ENCODE data around the gene FOXL2NB.

The FOXL2NB gene

DNA sequence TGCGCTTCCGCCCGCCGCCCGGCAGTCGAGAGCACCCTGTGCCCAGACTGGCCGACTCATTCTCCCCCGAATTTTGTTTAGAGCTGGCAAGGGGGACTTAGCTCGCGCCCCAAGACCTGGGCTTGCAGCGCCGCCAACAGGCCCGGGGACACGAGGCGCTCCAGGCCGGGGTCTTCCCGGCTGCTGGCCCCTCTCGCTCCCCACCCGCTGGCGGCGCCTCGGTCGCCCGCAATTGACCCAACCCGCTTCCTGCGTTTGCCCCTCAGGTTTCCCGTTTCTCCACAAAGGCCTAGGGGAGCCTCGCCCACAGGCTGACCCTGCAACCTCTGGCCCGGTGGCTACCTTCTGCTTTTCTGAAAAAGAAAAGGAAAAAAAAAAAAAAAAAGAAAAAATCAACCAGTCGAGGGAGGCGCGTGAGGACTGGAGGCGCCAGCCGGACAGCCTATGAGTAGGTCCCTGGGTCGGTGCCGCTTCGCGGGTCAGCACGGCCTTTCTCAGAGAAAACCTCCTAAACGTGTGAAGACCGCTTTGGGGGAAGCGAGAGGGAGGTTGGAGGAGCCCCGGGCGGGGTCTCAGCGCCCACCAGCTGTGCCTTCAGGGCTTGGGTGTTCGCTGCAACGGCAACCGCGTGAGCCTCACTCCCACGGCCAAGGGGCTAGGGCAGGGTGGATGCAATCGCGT, 7.3 kb upstream of the FOXL2NB start:
- H3K27me3 ChIP-seq (ENCODE audit: insufficient read depth, low read length, poor library complexity, severe bottlenecking), result no peaks in the 10 kb centered on the region
- no peak overlapping the region for H3K4me3 ChIP-seq (ENCODE audit: low read length, poor library complexity, severe bottlenecking)
- H3K9me3 ChIP-seq (ENCODE audit: insufficient read depth, low read depth, low read length), result no peaks in the 10 kb centered on the region
- H3K9me2 ChIP-seq (replicated peaks; ENCODE audit: low read depth, low read length), result no peaks in the 10 kb centered on the region
- H2AFZ ChIP-seq (ENCODE audit: low read length), result no peak overlapping the region
- no peaks in the 10 kb centered on the region for H3K4me1 ChIP-seq (ENCODE audit: insufficient read depth, low read length, poor library complexity, severe bottlenecking)
- H3K9ac ChIP-seq (ENCODE audit: low read depth, low read length, poor library complexity, severe bottlenecking), result no peak overlapping the region
- no peaks in the 10 kb centered on the region for H3K36me3 ChIP-seq (ENCODE audit: insufficient read depth, low read length)
- no peaks in the 10 kb centered on the region for H3F3A ChIP-seq (ENCODE audit: low read depth)
- H3K4me2 ChIP-seq (ENCODE audit: low read depth, low read length, poor library complexity, severe bottlenecking), result no peak overlapping the region
- no peaks in the 10 kb centered on the region for H4K20me1 ChIP-seq (ENCODE audit: insufficient read depth, low read length, poor library complexity, severe bottlenecking)
- TF ChIP-seq EZH2phosphoT487 (IDR thresholded peaks at IDR 0.05; ENCODE audit: borderline replicate concordance), result no peak
- TF ChIP-seq, protein P1, sequence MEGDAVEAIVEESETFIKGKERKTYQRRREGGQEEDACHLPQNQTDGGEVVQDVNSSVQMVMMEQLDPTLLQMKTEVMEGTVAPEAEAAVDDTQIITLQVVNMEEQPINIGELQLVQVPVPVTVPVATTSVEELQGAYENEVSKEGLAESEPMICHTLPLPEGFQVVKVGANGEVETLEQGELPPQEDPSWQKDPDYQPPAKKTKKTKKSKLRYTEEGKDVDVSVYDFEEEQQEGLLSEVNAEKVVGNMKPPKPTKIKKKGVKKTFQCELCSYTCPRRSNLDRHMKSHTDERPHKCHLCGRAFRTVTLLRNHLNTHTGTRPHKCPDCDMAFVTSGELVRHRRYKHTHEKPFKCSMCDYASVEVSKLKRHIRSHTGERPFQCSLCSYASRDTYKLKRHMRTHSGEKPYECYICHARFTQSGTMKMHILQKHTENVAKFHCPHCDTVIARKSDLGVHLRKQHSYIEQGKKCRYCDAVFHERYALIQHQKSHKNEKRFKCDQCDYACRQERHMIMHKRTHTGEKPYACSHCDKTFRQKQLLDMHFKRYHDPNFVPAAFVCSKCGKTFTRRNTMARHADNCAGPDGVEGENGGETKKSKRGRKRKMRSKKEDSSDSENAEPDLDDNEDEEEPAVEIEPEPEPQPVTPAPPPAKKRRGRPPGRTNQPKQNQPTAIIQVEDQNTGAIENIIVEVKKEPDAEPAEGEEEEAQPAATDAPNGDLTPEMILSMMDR (conservative IDR thresholded peaks at IDR 0.05; ENCODE audit: low read length), result no peak
- no peaks in the 10 kb centered on the region for H3K79me2 ChIP-seq (ENCODE audit: insufficient read depth, low read length)

DNA sequence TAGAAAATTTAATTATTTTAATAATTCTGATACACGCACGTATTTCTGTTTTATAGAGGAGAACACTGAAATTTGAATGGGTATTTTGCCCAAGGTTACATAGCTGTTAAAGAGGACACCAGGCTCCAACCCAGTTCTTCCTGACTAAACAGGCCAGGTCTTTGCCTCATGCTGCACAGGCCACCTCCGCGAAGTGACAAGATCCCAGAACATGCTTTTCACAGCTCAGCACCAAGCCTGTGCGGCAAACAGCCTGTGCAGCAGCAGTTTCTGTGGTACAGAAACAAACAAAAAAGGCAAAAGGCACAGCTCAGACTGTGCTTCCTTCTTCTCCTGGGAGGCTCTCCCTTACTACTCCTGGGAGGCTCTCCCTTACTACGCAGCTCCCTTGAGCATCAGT, 6.6 kb upstream of the FOXL2NB start:
- H3K4me3 ChIP-seq (ENCODE audit: low read length, poor library complexity, severe bottlenecking), result no peak overlapping the region
- H3K9ac ChIP-seq (ENCODE audit: low read depth, low read length, poor library complexity, severe bottlenecking), result no peak overlapping the region
- H3K27me3 ChIP-seq (ENCODE audit: insufficient read depth, low read length, poor library complexity, severe bottlenecking), result no peaks in the 10 kb centered on the region
- H3K36me3 ChIP-seq (ENCODE audit: insufficient read depth, low read length), result no peaks in the 10 kb centered on the region
- H2AFZ ChIP-seq (ENCODE audit: low read length), result no peak overlapping the region
- no peaks in the 10 kb centered on the region for H3K9me3 ChIP-seq (ENCODE audit: insufficient read depth, low read depth, low read length)
- TF ChIP-seq EZH2phosphoT487 (IDR thresholded peaks at IDR 0.05; ENCODE audit: borderline replicate concordance), result no peak
- TF ChIP-seq, protein P1 (conservative IDR thresholded peaks at IDR 0.05; ENCODE audit: low read length), result no peak
- H3F3A ChIP-seq (ENCODE audit: low read depth), result no peaks in the 10 kb centered on the region
- H4K20me1 ChIP-seq (ENCODE audit: insufficient read depth, low read length, poor library complexity, severe bottlenecking), result no peaks in the 10 kb centered on the region
- H3K4me1 ChIP-seq (ENCODE audit: insufficient read depth, low read length, poor library complexity, severe bottlenecking), result no peaks in the 10 kb centered on the region
- no peaks in the 10 kb centered on the region for H3K9me2 ChIP-seq (replicated peaks; ENCODE audit: low read depth, low read length)
- H3K4me2 ChIP-seq (ENCODE audit: low read depth, low read length, poor library complexity, severe bottlenecking), result no peak overlapping the region
- no peaks in the 10 kb centered on the region for H3K79me2 ChIP-seq (ENCODE audit: insufficient read depth, low read length)

GRCh38 chr3:138941259-138941885, 5.6 kb upstream of the FOXL2NB start:
- Histone ChIP-seq H3K9me2 (replicated peaks; ENCODE audit: low read depth, low read length) (no peaks in the 10 kb centered on the region), H3K4me3 (ENCODE audit: low read length, poor library complexity, severe bottlenecking) (no peak overlapping the region), H3K79me2 (ENCODE audit: insufficient read depth, low read length) (no peaks in the 10 kb centered on the region), H3K4me1 (ENCODE audit: insufficient read depth, low read length, poor library complexity, severe bottlenecking) (no peaks in the 10 kb centered on the region), H3F3A (ENCODE audit: low read depth) (no peaks in the 10 kb centered on the region), H4K20me1 (ENCODE audit: insufficient read depth, low read length, poor library complexity, severe bottlenecking) (no peaks in the 10 kb centered on the region), H3K27me3 (ENCODE audit: insufficient read depth, low read length, poor library complexity, severe bottlenecking) (no peaks in the 10 kb centered on the region), H3K36me3 (ENCODE audit: insufficient read depth, low read length) (no peaks in the 10 kb centered on the region), H3K4me2 (ENCODE audit: low read depth, low read length, poor library complexity, severe bottlenecking) (no peak overlapping the region), H3K9me3 (ENCODE audit: insufficient read depth, low read depth, low read length) (no peaks in the 10 kb centered on the region), H3K9ac (ENCODE audit: low read depth, low read length, poor library complexity, severe bottlenecking) (no peak overlapping the region), H2AFZ (ENCODE audit: low read length) (no peak overlapping the region)
- no peak for TF ChIP-seq EZH2phosphoT487 (IDR thresholded peaks at IDR 0.05; ENCODE audit: borderline replicate concordance)
- TF ChIP-seq, protein P1 (conservative IDR thresholded peaks at IDR 0.05; ENCODE audit: low read length), result peak; percentile 61

All from Loucy (cell line).